Activated CD8-positive, alpha-beta memory T cell treated with anti-CD3 and anti-CD28 coated beads, Interleukin-2, amount 10 ng/mL, durations not matched to agents 7 days and 5 days (primary cell): Measurements from ENCODE around the gene CRP. TPM values are rescaled to one million over a fixed set of nuclear protein-coding genes. Genes with fewer than 3 reads are reported as not detected.
"Not testable (repeated sequence)": the region's sequence is repeated elsewhere in the genome, so short reads cannot be mapped to it uniquely, and the experiment has no call there.

Experiments
- ATAC-seq: fragments of 150-1000 bp; cut with Tn5 transposase; one replicate; pipeline ENCODE4 v1.10.0; 2021; ENCODE audit warnings: moderate library complexity
- CTCF ChIA-PET: fragments of 350-600 bp; sonication (Branson Sonifier 250); formaldehyde crosslinking; loops from one replicate; lab custom pipeline; 2021; ENCODE audit warnings: antibody characterized with exemption; lab: Charles Lee
- DNase-seq: peaks from one replicate; pipeline ENCODE4 v3.0.0-alpha.2; 2020
- H3K27ac Mint-ChIP-seq: one replicate; pipeline ENCODE4 v1.8.0; 2021; ENCODE audit warnings: mild to moderate bottlenecking, mixed read lengths
- H3K27me3 Mint-ChIP-seq: one replicate; pipeline ENCODE4 v1.8.0; 2021; ENCODE audit warnings: mixed read lengths
- H3K36me3 Mint-ChIP-seq: one replicate; pipeline ENCODE4 v1.8.0; 2021; ENCODE audit warnings: mild to moderate bottlenecking, mixed read lengths
- H3K4me1 Mint-ChIP-seq: one replicate; pipeline ENCODE4 v1.8.0; 2021; ENCODE audit warnings: mixed read lengths
- H3K4me3 Mint-ChIP-seq: one replicate; pipeline ENCODE4 v1.8.0; 2021; ENCODE audit warnings: mild to moderate bottlenecking, moderate library complexity, mixed read lengths
- H3K9me3 Mint-ChIP-seq: one replicate; pipeline ENCODE4 v1.8.0; 2022; ENCODE audit warnings: low read depth, mixed read lengths
- total RNA-seq, 2 experiments: library from RNA; stranded (reverse); gene quantifications; one replicate each; pipeline ENCODE4 v1.2.3, GENCODE V29; 2021

Gene CRP
- total RNA-seq, 2 experiments from 2014 or later = not detected

- Mint-ChIP-seq H3K36me3 (no peaks in the 10 kb centered on the region), H3K27me3 (peaks cover 21% of the 10 kb centered on the region), H3K4me1 (no peaks in the 10 kb centered on the region), H3K27ac (no peak overlapping the region), H3K4me3 (no peak overlapping the region), H3K9me3 (no peaks in the 10 kb centered on the region)
- CTCF ChIA-PET = no interaction called here
- ATAC-seq (no peak), DNase-seq (no peak)
Observed at GRCh38 chr1:159675046-159675445, 39.3 kb downstream of the CRP start.

- H3K4me1 Mint-ChIP-seq, ATAC-seq, H3K4me3 Mint-ChIP-seq, DNase-seq, H3K27ac Mint-ChIP-seq, H3K36me3 Mint-ChIP-seq, H3K9me3 Mint-ChIP-seq: not testable (repeated sequence)
- CTCF ChIA-PET = interaction anchor here (1.3 kb wide), 1 partner anchor 20 kb away, joined by 3 read pairs; no protein-coding TSS in a partner anchor
- H3K27me3 Mint-ChIP-seq = peaks cover 21% of the 10 kb centered on the region
Observed at GRCh38 chr1:159672390-159672789, 42.0 kb downstream of the CRP start.

- CTCF ChIA-PET = no interaction called here
Observed at GRCh38 chr1:159669338-159669737, 45.1 kb downstream of the CRP start.

DNA sequence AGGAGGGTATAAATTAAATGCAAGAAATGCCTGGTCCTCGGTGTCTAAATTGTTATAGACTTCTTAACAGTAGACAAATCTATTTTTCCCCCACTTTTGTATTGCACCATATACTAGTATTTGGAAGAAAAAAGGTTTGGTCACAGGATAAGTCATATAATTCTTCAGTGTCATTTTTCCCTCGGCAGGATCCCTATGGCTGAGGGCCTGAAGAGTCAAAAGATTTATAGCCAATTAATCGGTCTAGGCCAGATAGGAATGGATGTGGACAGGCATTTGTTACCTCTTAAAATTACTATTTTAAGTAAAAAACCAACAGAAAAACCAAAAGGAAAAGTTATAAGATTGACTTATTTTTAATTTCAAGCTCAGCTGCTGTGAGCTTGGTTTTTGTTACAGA, 45.6 kb downstream of the CRP start:
- Mint-ChIP-seq H3K27me3 (peaks cover 13% of the 10 kb centered on the region), H3K9me3 (no peaks in the 10 kb centered on the region), H3K4me1 (no peaks in the 10 kb centered on the region), H3K4me3 (no peak overlapping the region), H3K27ac (no peak overlapping the region), H3K36me3 (no peaks in the 10 kb centered on the region)
- no peak for ATAC-seq
- CTCF ChIA-PET = no interaction called here
- no peak for DNase-seq

More at GRCh38 chr1:159669338-159669737, 45.1 kb downstream of the CRP start:
- Mint-ChIP-seq H3K4me3 (no peak overlapping the region), H3K9me3 (no peaks in the 10 kb centered on the region), H3K27ac (no peak overlapping the region), H3K27me3 (peaks cover 14% of the 10 kb centered on the region), H3K4me1 (no peaks in the 10 kb centered on the region), H3K36me3 (no peaks in the 10 kb centered on the region)
- DNase-seq (no peak), ATAC-seq (no peak)

GRCh38 chr1:159664247-159664646, 50.1 kb downstream of the CRP start:
- DNase-seq (no peak), ATAC-seq (no peak)
- no peaks in the 10 kb centered on the region for H3K36me3 Mint-ChIP-seq
- CTCF ChIA-PET = no interaction called here
- H3K27me3 Mint-ChIP-seq = peaks cover 9% of the 10 kb centered on the region
- H3K9me3 Mint-ChIP-seq = no peaks in the 10 kb centered on the region
- no peaks in the 10 kb centered on the region for H3K4me1 Mint-ChIP-seq
- no peak overlapping the region for H3K27ac Mint-ChIP-seq
- no peak overlapping the region for H3K4me3 Mint-ChIP-seq

DNA sequence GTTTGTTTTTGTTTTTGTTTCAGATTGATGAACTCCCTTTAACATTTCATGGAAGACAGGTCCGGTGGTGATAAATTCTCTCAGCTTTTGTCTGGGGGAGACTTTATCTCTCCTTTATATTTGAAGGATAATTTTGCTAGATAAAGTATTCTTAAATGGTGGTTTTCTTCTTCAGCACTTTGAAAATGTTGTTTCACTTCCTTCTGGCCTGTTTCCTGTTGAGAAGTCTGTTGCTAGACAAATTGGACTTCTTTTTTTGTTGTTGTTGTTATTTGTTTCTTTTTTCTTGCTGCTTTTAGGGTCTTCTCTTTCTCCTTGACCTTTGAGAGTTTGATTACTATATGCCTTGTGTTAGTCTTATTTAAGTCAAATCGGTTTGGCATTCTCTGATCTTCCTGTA, 50.8 kb downstream of the CRP start:
- no peak overlapping the region for H3K27ac Mint-ChIP-seq
- no peak overlapping the region for H3K4me3 Mint-ChIP-seq
- H3K4me1 Mint-ChIP-seq = no peaks in the 10 kb centered on the region
- DNase-seq = no peak
- no peaks in the 10 kb centered on the region for H3K36me3 Mint-ChIP-seq
- CTCF ChIA-PET = no interaction called here
- H3K27me3 Mint-ChIP-seq = peaks cover 9% of the 10 kb centered on the region
- no peaks in the 10 kb centered on the region for H3K9me3 Mint-ChIP-seq
- no peak for ATAC-seq

Other genes with a start within 250 kb of the CRP start
- gene OR10J5, start 178.6 kb downstream of the CRP start, total RNA-seq = not detected
- gene APCS, start 126.8 kb downstream of the CRP start, total RNA-seq = not detected
- 10 to 100 TPM; 23.0 to 26.5 TPM for gene DUSP23, start 66.4 kb upstream of the CRP start, total RNA-seq
- gene FCRL6, start 87.8 kb upstream of the CRP start, total RNA-seq = under 1 TPM; 0.23 to 0.61 TPM
- gene SLAMF8, start 112.3 kb upstream of the CRP start, total RNA-seq = 1 to 10 TPM in 1 of 2 experiments, under 1 TPM in 1; 0.70 to 1.5 TPM
- gene VSIG8, start 148.1 kb upstream of the CRP start, total RNA-seq = not detected
- 1 to 10 TPM; 1.3 to 1.6 TPM for gene CFAP45, start 185.6 kb upstream of the CRP start, total RNA-seq
- 100 to 1,000 TPM; 479 to 513 TPM for gene TAGLN2, start 210.9 kb upstream of the CRP start, total RNA-seq
- not detected for gene IGSF9, start 231.0 kb upstream of the CRP start, total RNA-seq
- gene SLAMF9, start 239.6 kb upstream of the CRP start, total RNA-seq = not detected